A549 (cell line): ENCODE results near the gene PRKG1.

ENCODE experiments used
- CEBPB ChIP-seq, 2 experiments: fragments of >200 bp in 1 of 2; sonication (Bioruptor Twin) in 1 of 2; formaldehyde crosslinking in 1 of 2; IDR thresholded peaks; 2 replicates each; pipeline ENCODE4 v1.6.1; 2012 to 2016
- CTCF ChIP-seq: fragments of >200 bp; sonication (Bioruptor Twin); formaldehyde crosslinking; IDR thresholded peaks from 3 replicates; pipeline ENCODE4 v1.5.1; 2016
- FOSL2 ChIP-seq, 2 experiments: fragments of 450-650 bp in 1 of 2; fragments of >200 bp in 1 of 2; sonication (Bioruptor Twin) in 1 of 2; formaldehyde crosslinking; IDR thresholded peaks; 2 replicates each; pipeline versions ENCODE4 v1.5.0 to v1.6.1; 2016 to 2020; ENCODE audit warnings: mild to moderate bottlenecking in 1 of 2, moderate library complexity in 1 of 2
- MAZ ChIP-seq: fragments of 150-350 bp; IDR thresholded peaks from 2 replicates; pipeline ENCODE4 v1.6.1; 2014; ENCODE audit warnings: antibody characterized with exemption, low read depth, low read length, borderline replicate concordance
- POLR2A ChIP-seq: IDR thresholded peaks from 2 replicates; pipeline ENCODE4 v1.6.1; 2012; ENCODE audit warnings: mild to moderate bottlenecking, low read length
- REST ChIP-seq: fragments of 200-600 bp; sonication (generic); IDR thresholded peaks from 2 replicates; pipeline ENCODE4 v1.6.1; 2016; ENCODE audit warnings: antibody characterized with exemption, mild to moderate bottlenecking, moderate library complexity

DNA sequence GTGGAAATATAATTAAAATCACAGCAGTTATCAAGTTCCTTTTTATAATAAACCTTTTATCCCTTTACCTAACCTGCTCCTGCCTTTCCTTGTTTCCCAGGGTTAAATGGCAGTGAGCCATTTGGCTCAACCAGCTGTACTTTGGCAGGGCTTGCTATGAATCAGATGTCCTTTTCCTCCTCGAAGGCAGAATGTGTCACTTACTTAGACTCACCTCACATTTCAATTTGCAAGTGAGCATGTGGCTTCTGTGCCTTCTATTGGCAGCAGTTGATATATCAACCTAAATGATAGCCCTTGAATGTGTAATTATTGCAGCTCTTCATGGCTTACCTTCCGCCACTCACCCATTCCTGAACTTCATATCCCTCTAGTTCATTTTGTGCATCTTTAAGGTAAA lies 323.4 kb downstream of the PRKG1 start:
- no peak for TF ChIP-seq FOSL2 (IDR thresholded peaks at IDR 0.05)
- TF ChIP-seq FOSL2 (CRISPR knock-in tag; IDR thresholded peaks at IDR 0.05) = no peak
- TF ChIP-seq CTCF = no peak
- no peak for TF ChIP-seq REST
- TF ChIP-seq MAZ = no peak
- TF ChIP-seq POLR2A = no peak
- TF ChIP-seq CEBPB (IDR thresholded peaks at IDR 0.05) = no peak
